Hepatocyte (in vitro differentiated cells): Measurements from ENCODE around the gene INSYN1.

Experiments used
- CTCF ChIP-seq: fragments of 200-600 bp; sonication (generic); IDR thresholded peaks from 2 replicates; pipeline ENCODE4 v1.5.1; 2016; ENCODE audit warnings: antibody characterized with exemption, mild to moderate bottlenecking; ENCODE audit not compliant: poor library complexity
- EZH2 ChIP-seq: fragments of 200-600 bp; sonication (generic); IDR thresholded peaks from 2 replicates; pipeline ENCODE4 v1.6.1; 2016; ENCODE audit warnings: antibody characterized with exemption, mild to moderate bottlenecking, borderline replicate concordance

GRCh38 chr15:73760330-73761329 is 7.5 kb upstream of the INSYN1 start:
- no peak for TF ChIP-seq CTCF
- TF ChIP-seq EZH2, result no peak
